NCI-H69 (cell line): ENCODE measurements around the gene ARID5A.
"Not testable (repeated sequence)": the region's sequence is repeated elsewhere in the genome, so short reads cannot be mapped to it uniquely, and the experiment has no call there.

ENCODE experiments used
- DNase-seq: peaks from one replicate; lab custom pipeline; 2025; lab: John Stamatoyannopoulos, UW

The ARID5A gene, protein sequence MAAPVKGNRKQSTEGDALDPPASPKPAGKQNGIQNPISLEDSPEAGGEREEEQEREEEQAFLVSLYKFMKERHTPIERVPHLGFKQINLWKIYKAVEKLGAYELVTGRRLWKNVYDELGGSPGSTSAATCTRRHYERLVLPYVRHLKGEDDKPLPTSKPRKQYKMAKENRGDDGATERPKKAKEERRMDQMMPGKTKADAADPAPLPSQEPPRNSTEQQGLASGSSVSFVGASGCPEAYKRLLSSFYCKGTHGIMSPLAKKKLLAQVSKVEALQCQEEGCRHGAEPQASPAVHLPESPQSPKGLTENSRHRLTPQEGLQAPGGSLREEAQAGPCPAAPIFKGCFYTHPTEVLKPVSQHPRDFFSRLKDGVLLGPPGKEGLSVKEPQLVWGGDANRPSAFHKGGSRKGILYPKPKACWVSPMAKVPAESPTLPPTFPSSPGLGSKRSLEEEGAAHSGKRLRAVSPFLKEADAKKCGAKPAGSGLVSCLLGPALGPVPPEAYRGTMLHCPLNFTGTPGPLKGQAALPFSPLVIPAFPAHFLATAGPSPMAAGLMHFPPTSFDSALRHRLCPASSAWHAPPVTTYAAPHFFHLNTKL

DNA sequence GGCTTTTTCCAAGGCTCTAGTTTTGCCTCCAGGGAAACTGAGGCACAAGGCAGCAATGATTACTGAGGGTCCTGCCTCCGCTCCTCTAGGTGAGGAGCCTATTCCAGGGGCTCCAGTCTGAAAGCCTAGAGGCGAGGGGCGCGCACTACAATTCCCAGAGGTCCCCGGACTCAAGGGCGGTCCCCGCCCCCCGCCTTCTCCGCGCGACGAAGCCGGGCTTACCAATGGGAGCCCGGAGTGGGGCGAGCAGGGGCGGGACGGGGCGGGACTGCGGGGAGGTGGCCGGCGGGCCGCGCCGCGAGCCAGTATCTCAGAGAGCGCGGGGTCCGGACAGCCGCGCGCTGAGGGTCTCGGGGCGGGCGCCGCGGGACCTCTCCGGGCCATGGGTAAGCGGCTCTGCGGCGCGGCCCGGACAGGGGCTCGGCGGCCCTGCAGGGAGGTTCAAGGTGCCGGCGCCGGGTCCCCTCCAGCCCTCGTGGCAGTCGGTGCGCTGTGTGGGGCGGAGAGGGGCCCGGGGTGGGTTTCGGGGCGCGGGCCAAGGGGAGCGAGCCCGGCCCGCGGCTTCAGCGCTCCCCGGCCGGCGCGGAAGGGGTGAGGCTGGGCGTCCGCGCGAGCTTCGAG, at the start of gene ARID5A:
ARID5A (plus strand) TSS at position 308 of the 621 bp plus-strand sequence; CDS start at position 383, 75 bp downstream.
- DNase-seq, result peak; percentile 89

DNA sequence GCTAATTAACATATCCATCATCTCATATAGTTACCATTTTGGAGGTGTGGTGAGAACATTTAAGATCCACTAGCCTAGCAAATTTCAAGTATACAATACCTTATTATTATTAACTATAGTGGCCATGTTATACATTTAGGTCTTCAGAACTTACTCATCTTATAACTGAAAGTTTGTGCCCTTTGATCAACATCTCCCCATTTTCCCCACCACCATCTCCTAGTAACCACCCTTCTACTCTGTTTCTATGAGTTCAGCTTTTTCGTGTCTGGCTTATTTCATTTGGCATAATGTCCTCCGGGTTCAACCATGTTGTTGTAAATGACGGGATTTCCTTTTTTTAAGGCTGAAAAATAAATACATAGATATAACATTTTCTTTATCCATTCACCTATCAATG, 47.3 kb upstream of the ARID5A start:
- no peak for DNase-seq

DNA sequence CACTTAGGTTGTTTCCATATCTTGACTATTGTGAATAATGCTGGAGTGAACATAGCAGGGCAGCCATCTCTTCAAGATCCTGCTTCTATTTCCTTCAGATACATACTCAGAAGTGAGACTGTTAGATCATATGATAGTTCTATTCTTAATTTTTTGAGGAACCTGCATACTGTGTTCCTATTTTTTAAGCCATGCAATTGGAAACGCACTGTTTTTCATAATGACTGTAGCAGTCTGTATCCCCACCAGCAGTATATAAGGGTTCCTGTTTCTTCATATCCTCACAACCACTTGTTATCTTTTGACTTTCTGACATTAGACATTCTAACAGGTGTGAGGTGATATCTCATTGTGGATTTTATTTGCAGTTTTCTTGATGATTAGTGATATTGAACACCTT, 46.9 kb upstream of the ARID5A start:
- no peak for DNase-seq

DNA sequence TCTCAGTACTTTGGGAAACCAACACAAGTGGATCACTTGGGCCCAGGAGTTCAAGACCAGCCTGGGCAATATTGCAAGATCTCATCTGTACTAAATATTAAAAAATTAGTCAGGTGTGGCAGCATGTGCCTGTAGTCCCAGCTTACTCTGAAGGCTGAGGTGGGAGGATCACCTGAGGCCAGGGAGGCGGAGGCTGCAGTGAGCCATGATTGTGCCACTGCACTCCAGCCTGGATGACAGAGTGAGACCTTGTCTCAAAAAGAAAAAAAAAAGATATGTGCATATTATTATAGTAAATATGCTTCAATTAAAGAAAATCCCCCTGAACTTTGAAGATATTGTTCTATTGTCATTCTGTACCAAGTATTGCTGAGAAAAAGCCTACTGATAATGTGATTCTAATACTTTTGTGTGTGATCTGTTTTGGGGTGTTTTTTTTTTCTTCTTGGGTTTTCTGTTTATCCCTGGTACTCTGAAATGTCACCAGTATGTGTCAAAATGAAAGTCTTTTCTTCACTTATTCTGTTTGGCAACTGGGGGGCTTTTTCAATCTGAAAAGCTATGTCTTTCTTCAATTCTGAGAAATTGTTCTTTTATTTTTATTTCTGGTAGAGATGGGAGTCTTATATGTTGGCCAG, 44.6 kb upstream of the ARID5A start:
- DNase-seq, result no peak

DNA sequence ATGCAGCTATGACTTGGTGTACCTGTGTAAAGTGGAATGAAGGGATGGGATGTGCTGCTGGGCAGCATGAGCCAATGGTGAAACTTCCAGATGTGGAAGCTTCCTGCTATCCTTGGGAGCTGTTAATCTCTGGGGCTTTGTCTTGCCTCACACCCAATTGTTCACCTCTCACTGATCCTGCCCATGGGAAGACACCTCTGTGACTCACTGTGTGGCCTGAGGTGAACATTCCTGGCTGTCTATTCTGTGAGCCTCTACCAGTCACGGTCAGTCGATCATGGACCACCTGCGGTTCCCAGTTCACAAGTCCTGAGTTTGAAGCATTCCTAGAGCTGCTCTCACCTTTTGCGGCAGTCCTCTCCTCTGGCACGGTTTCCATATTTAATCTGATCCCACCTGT, 43.5 kb upstream of the ARID5A start:
- DNase-seq, result no peak

DNA sequence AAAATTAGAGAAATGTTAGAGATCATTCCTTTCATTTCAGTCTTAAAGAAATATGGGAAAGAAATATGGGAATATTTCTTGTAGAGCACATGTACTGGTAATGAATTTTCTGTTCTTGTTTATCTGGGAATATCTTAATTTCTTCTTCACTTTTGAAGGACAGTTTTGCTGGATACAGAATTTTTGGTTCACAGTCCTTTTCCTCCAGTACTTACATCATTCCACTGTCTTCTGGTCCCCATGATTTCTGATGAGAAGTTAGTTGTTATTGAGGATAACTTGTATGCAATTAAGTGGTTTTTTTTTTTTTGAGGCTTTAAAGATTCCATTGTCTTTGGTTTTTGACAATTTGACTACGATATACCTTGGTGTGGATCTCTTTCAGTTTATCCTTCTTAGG, 42.4 kb upstream of the ARID5A start:
- DNase-seq, result no peak

DNA sequence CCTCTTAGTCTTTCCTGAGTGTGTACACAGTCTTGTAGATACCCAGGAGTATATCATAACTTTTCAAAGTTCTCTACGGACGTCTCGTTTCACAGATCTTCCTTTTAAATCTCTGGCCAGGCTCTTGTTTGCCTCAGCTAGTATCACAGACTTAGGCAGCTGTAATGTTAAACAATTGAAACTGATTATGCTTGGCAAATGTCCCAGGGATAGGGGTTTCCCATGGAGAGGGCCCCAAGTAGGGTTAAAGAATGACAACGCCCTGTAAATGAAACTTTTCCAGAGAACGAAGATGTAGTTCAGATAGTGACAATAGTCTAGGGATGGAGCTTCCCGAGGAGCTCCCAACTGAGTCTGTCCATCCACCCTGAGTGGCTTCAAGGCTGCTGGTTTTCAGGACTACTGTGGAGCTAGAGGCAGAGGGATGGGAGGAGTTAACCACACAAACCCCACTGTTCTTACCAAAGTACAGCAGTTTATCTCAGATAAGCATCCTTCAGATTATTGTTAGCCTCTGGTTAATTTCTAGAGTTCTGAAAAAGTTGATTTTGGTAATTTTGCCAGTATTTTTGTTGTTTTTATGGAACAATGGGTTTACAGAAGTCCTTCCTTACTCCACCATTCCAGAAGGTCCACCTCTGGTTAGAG, 40.4 kb upstream of the ARID5A start:
- peak; percentile 2 for DNase-seq

DNA sequence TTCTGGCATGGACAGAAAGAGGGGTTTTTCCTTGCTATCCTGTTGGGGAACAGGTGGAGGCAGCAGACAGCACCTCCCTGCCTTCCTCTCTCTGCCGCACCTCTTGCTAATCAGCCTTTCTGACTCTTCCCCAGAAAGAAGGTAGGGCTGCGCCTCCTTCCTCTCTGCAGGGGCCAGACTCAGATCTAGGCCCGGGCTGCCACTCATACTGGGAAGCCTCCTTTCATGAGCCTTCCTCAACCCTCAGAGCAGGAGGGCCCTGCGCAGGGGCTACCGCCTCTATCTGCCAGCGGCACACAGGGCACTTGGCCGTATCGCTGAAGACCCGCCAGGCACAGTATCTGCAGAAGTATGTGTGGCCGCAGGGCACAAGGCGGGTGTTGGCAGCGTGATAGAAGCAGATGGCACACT, 38.5 kb upstream of the ARID5A start:
- peak; percentile 37 for DNase-seq

DNA sequence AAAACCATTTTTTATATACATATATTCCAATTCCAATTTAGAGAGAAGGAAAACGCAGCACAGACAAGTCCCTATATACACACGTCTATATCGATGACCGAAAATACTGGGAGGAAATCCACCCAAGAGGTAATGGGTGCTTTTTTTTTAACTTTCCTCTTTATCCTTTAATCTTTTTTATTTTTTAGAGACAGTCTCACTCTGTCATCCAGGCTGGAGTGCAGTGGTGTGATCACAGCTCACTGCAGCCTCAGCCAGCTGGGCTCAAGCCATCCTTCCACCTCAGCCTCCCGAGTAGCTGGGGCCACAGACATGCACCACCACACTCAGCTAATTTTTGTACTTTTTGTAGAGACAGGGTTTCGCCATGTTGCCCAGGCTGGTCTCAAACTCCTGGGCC, 37.9 kb upstream of the ARID5A start:
- not testable (repeated sequence) for DNase-seq

DNA sequence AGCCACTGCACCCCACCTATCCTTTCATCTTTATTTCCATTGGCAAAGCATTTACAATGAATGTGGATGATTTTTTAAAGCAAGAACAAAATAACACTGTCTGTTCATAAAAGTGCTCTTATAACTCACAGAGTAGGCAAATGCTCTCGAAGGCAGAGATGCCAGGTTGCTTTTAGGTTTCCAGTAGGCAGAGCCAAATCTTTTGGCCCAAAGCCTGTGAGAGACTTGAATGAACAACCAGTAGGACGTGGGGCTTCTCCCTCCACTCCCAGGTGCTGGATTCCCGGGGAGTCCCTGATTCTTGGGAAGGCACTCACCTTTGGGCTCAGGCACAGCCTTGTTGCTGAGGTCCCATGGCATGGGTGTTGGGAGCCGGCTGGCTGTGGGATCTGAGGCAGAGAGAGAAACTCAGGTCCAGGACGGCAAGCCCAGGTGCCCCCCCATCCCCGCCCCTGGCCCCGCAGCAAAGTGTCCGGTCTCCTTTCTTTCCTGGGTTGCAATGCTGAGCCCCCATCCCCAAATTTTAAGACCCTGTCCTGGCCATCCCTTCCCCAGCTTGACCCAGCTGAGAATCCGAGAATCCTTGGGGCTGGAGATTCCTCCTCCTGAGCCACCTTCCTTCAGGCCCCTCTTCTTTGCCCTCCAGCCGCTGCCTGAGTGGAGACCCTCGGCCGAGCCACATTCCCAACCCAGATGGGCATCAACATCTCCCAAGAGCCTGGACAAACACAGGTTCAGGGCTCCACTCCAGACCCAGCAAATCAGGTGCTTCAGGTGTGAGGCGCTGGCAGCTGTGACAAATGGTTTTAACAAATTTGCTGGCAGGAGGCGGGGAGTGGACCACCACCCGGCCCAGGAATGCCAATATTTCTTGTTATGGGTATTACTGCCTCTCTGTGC, 37.2 kb upstream of the ARID5A start:
- no peak for DNase-seq

DNA sequence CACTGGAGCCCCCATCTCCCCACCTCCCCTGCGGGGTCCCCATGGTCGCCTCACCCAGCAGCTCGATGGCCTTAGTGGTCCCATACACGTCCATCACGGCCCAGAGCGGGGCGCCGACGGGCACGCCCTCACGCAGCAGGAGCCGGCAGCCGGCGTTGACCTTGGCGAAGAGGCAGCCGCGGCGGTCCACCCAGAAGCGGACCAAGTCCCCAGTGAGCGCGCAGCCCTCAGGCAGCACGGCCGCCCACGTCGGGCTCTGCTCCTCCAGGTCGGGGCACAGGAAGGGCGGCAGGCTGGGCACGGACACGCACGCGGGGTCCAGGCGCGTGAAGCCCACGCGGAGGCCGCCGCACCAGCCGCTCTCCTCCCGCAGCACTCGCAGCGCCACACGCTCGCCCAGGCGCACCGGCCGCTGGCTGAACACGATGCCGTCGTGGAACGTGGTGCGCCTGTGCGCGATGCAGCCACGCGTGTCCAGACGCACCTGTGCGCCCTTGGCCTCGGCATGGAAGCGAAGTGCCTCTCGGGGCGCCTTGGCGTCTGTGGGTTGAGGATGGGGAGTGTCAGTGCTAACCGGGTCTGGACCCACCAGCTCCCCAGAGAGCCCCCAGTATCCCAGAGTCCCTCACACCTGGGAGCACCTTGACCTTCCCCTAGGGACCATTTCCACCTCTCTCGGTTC, 36.0 kb upstream of the ARID5A start:
- no peak for DNase-seq

DNA sequence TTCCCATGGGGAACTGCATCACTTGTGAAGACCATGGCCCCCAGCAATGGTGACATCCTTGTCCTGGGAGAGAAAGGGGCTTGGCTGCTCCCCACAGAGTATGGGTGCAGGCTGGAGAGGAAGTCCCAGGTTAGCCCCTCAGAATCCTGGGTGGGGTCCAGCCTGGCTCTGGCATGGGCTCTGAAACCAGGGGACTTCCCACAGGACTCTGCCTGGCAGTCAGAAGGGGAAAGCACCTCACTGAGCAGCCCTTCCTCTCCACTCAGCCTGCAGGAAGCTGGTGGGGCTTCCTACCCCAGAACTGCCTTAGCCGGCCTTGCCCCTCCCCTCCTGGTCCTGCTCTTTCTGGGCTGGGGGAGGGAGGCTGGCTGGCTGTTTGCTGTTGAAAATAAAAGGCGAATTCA, 35.1 kb upstream of the ARID5A start:
- DNase-seq, result no peak

DNA sequence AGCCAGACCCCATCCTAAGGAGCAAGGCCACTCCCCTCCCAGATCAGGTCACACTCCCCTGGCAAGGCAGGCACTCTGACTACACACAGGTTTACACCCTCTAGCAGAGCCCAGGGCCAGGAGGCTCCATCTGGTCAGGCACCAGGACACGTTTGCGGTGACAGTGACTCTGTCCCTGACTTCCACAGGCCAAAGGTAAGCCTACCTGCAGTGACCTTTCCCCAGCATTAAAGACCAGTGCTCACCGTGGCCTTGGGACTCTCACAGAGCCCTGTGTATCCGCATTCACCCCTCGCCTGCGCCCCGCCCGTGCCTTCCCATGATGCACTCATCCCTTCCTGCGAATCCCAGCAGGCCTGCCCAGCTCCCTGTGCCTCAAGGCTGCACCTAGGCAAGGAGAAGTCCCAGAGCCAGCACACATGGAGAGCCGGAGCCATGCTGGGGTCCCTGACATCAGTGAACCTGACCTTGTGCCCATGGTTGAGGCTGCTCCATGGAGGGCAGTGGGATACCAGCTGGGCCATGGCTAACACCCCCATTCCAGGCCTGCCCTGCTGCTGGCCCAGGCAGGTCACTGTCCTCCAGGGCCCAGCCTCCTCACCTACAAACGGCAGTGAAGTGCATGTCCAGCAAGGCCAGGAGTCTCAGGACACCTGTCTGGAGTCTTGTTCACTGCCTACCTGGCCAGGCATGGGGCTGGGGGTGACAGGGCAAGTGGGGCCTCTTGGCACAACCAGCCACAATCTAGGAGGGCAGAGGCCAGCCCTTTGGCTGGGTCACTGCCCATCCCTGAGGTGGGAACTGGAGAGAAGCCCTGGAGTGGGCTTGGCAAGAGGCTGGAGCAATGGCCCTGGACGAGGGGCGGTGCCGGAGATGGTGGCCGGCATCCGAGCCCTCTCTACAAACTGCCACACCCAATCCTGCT, 34.4 kb upstream of the ARID5A start:
- no peak for DNase-seq

DNA sequence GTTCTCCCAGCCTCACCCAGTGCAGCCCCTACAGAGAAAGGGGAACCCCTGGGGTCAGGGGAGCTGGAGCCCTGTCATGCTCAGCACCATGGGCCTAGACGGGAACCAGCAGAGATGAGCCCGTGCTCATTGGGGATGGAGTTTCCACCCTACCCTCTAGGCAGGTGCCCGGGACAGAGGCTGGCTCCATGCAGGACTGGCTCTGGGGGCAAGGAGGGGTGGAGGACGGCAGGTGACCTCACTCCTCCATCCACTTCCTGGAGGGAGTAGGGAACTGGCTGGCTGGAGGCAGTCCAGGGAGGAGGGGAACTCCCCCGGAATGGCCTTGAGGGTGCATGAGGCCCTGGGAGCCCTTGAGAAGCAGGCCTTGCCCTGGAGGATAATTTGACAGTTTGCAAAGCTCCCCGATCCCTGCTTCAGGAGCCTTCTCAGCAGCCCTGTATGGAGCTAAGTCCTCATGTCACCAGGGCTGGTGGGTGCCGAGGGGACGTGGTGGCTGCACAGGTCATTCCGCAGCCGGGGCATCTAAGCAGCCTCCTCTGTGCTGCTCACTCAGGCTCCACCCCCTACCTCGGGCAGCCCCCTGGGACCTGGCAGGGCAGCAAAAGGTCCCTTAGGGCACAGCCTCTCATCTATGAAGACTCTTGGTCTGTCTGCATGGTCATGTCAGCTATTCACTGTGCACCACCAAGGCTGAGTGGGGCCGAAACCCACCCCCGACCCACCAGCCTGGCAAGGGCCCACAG, 33.5 kb upstream of the ARID5A start:
- no peak for DNase-seq

DNA sequence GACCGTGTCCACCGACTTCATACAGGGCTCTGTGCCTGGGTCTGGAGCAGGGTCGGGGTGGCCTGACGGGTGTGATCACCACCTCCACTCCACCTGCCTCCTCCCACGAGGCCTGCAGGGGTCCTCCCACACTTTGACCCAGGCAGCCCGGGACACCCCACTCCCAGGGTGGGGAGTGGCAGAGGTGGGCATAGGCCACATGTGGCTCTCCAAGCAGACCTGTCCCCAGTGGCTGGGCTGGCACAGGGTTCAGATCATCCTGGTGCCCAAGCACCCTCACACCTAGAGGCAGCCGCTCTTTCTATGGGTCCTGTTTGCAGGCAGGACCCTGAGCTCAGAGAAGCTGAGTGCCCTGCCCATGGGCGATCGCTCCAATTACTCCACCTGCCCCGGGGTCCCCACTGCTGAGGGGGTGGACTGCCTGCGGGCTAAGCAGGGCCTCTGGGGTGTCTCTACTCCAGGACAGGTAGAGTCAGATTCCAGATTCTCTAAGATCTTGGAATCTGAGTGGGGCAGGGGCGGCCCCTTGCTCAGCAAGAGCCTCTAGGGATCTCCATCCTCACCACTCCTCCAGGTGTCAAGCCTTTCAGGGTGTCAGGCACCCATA, 32.8 kb upstream of the ARID5A start:
- DNase-seq, result no peak

DNA sequence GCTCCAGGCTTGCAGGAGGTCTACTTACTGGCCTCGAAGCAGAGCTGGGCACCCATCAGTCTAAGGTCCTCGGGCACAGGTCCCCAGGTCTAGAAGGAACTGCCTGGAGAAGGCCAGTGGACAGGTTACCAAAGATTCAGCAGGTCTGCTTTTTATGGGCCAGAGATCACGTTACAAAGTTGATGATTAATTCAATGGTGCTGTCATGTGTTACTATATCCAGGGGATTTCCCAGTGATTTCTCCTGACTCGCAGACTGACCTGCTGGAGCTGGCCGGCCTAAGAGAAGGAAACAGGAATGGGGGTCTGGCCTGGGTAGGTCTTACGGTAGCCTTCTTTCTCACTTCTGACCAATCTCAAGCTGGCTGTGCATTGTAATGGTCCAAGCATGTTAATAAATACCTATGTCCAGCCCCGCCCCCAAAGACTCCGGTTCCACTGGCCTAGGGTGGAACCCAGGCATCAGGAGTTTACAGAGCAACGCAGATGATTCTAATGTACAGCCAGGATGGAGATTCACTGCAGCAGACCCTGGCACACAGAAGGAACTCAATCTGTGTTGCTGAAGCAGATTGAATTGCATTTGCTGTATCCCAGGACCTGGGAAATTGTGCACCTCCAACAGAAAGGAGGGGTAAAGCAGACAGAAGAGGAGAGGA, 31.2 kb upstream of the ARID5A start, which contains the start of gene NEURL3:
NEURL3 (minus strand) TSS at position 127 of the 659 bp plus-strand sequence; CDS start at position 56, 71 bp downstream.
- DNase-seq, result peak; percentile 12

DNA sequence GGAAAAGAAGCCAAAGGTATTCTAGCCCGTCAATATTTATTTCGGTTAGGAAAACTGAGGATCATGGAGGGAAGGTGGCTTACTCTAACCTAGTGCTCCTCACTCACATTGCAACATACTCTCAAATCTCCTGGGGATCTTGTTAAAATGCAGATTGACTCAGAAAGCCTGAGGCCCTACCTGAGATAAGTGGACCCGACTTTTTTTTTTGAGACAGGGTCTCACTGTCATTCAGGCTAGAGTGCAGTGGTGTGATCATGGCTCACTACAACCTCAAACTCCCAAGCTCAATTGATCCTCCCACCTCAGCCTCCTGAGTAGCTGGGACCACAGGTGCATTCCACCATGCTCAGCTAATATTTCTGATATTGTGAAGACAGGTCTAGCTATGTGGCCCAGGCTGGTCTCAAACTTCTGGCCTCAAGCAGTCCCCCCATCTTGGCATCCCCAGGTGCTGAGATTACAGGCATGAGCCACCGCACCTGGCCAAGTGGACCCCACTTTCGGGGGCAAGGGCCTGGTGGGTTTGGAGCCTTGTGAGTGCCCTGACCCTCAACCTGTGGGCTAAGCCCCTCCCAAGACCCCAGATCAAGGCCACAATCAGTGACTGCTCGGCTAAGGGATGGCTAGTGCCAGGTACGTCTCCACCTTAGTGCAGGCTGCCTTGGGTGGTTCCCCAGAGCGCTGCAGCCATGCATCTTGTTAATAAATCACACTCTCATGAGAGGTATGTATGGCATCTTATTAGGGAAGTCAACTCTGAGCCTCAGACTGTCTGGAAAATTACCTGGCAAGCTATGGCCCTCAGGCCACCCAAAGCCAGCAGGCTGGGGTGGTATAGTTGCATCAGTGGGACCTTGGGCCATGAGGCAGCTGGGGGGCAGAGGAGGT, 30.3 kb upstream of the ARID5A start:
- no peak for DNase-seq
